HG03571 (cell line): ENCODE data around the gene LSM7.
"Not testable (repeated sequence)": the region's sequence is repeated elsewhere in the genome, so short reads cannot be mapped to it uniquely, and the experiment has no call there.

Experiments used
- ATAC-seq: cut with Tn5 transposase; IDR thresholded peaks from one replicate; pipeline ENCODE4 v1.9.1; 2021; ENCODE audit not compliant: unreplicated experiment

LSM7 gene

GRCh38 chr19:2281265-2282061 lies 46.9 kb downstream of the LSM7 start:
- ATAC-seq = not testable (repeated sequence)

- ATAC-seq = no peak
These were observed 47.6 kb downstream of the LSM7 start for GRCh38 chr19:2280633-2281264.

GRCh38 chr19:2278459-2279158 lies 49.8 kb downstream of the LSM7 start:
- no peak for ATAC-seq

GRCh38 chr19:2277138-2277537 lies 51.2 kb downstream of the LSM7 start:
- ATAC-seq = no peak

- ATAC-seq = no peak
These were observed 51.9 kb downstream of the LSM7 start for GRCh38 chr19:2276429-2276986.

GRCh38 chr19:2275588-2276428 lies 52.6 kb downstream of the LSM7 start:
- no peak for ATAC-seq

GRCh38 chr19:2274931-2275535 lies 53.4 kb downstream of the LSM7 start:
- ATAC-seq = no peak

- ATAC-seq = no peak
These were observed 54.1 kb downstream of the LSM7 start for GRCh38 chr19:2274185-2274711.

- ATAC-seq = no peak
These were observed 54.8 kb downstream of the LSM7 start for GRCh38 chr19:2273356-2274184.
